ENCODE data around the gene EGFR. TPM values are rescaled to one million over a fixed set of nuclear protein-coding genes. Genes with fewer than 3 reads are reported as not detected.

EGFR gene
- polyA plus RNA-seq, 2 of the 4 experiments (the other 2 are of a cell fraction) = 59.5 to 63.8 TPM

DNA sequence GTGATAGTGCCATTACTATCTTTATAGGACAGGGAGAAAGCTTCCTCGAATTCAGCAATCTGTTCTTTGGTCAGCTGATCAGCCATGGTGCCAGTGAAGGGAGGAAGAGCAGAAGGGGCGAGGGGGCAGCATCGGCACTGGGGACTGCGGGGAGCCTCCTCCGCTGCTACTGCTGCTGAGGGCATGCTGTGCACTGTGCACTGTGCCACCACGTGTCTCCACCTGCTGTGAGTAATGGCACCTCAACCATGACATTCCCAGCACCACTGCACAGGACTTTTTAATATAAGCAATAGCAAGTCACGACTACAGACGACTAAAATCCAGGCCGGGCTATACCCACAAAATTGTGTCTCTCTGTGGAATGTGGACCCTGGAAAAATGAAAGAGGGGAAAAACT is 241.4 kb downstream of the EGFR start:
- 60% methylated on average over 9 of the region's 9 CpGs for WGBS (ENCODE audit: missing lambda C conversion rate)
- Histone ChIP-seq H3K4me3 (no peak overlapping the region), H3K4me2 (no peak overlapping the region), H3K9me3 (no peaks in the 10 kb centered on the region), H3K4me1 (no peaks in the 10 kb centered on the region; the same call in 2 of the 3 replicates), H3K27ac (no peak overlapping the region)
- ATAC-seq (no peak), FAIRE-seq (no peak), DNase-seq (ENCODE audit: low read depth in 1 of 2, low spot score in 1 of 2) (no peak)
- CTCF ChIA-PET = no interaction called here
- TF ChIP-seq RARB (CRISPR knock-in tag; IDR thresholded peaks at IDR 0.05) (no peak), FOXS1 (CRISPR knock-in tag; IDR thresholded peaks at IDR 0.05) (no peak), HDAC2 (IDR thresholded peaks at IDR 0.05) (no peak), JUNB (IDR thresholded peaks at IDR 0.05) (no peak), RCOR1 (IDR thresholded peaks at IDR 0.05; ENCODE audit: low read depth, low read length) (no peak), EHF (CRISPR knock-in tag; IDR thresholded peaks at IDR 0.05) (no peak), POLR2AphosphoS2 (conservative IDR thresholded peaks at IDR 0.05; ENCODE audit: low read length) (no peak), NPAS2 (CRISPR knock-in tag; IDR thresholded peaks at IDR 0.05; ENCODE audit: borderline replicate concordance) (no peak), GATA3 (IDR thresholded peaks at IDR 0.05; ENCODE audit: borderline replicate concordance) (no peak), ZSCAN20 (CRISPR knock-in tag; IDR thresholded peaks at IDR 0.05) (no peak), CEBPB (IDR thresholded peaks at IDR 0.05) (no peak), ZC3H11A (IDR thresholded peaks at IDR 0.05) (no peak), ESRRA (IDR thresholded peaks at IDR 0.05; ENCODE audit: borderline replicate concordance, low read length) (no peak), FOSB (CRISPR knock-in tag; IDR thresholded peaks at IDR 0.05) (no peak), TP53 (CRISPR knock-in tag; IDR thresholded peaks at IDR 0.05) (no peak)
- TF ChIP-seq, protein P1, sequence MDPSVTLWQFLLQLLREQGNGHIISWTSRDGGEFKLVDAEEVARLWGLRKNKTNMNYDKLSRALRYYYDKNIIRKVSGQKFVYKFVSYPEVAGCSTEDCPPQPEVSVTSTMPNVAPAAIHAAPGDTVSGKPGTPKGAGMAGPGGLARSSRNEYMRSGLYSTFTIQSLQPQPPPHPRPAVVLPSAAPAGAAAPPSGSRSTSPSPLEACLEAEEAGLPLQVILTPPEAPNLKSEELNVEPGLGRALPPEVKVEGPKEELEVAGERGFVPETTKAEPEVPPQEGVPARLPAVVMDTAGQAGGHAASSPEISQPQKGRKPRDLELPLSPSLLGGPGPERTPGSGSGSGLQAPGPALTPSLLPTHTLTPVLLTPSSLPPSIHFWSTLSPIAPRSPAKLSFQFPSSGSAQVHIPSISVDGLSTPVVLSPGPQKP (IDR thresholded peaks at IDR 0.05; ENCODE audit: low read depth, low read length) = no peak
- TF ChIP-seq, protein P2, sequence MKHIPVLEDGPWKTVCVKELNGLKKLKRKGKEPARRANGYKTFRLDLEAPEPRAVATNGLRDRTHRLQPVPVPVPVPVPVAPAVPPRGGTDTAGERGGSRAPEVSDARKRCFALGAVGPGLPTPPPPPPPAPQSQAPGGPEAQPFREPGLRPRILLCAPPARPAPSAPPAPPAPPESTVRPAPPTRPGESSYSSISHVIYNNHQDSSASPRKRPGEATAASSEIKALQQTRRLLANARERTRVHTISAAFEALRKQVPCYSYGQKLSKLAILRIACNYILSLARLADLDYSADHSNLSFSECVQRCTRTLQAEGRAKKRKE (CRISPR knock-in tag; IDR thresholded peaks at IDR 0.05; ENCODE audit: low read depth) = no peak
- TF ChIP-seq, protein P3, sequence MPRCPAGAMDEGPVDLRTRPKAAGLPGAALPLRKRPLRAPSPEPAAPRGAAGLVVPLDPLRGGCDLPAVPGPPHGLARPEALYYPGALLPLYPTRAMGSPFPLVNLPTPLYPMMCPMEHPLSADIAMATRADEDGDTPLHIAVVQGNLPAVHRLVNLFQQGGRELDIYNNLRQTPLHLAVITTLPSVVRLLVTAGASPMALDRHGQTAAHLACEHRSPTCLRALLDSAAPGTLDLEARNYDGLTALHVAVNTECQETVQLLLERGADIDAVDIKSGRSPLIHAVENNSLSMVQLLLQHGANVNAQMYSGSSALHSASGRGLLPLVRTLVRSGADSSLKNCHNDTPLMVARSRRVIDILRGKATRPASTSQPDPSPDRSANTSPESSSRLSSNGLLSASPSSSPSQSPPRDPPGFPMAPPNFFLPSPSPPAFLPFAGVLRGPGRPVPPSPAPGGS (IDR thresholded peaks at IDR 0.05) = no peak
- TF ChIP-seq, protein P4, sequence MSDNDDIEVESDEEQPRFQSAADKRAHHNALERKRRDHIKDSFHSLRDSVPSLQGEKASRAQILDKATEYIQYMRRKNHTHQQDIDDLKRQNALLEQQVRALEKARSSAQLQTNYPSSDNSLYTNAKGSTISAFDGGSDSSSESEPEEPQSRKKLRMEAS (IDR thresholded peaks at IDR 0.05) = no peak
- POLR2A ChIA-PET = no interaction called here

DNA sequence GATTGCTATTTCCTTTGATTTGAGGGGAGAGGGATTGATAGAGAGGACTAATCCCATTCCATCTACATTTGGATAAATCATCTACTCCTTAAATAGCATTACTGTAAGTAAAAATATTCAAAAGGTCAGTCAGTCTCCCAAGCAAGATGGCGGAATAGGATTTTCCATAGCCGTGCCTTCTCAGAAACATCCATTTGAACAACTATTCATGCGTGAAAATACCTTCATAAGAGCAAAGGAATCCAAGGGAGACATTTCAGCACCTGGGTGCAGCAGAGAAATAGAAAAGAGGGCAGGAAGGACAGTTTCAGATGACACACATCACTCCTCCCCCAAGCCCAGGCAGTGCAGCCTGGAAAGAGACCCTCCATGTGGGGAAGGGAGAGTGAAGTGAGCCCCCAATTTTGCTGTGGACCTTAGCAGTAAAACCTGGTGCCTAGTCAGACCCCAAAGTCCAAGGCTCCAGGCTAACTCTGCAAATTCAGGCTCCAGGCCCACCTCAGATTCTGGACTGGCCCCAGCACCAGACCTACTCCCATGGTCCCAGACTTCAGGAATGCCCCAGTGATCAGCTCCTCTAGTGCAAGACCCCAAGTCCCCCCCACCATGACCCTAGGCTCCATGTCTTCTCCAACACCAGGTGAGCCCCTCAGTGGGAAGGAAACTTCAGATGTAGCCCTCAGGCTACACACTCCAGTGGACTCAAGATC is 242.0 kb downstream of the EGFR start:
- H3K4me1 ChIP-seq = peaks cover 4% of the 10 kb centered on the region; the same call in 1 of the 3 replicates
- POLR2A ChIA-PET = no interaction called here
- ATAC-seq (no peak), DNase-seq (ENCODE audit: low read depth in 1 of 2, low spot score in 1 of 2) (no peak), FAIRE-seq (no peak)
- no peak overlapping the region for H3K4me3 ChIP-seq
- no peak overlapping the region for H3K27ac ChIP-seq
- WGBS (ENCODE audit: missing lambda C conversion rate) = 51% methylated on average over 3 of the region's 3 CpGs
- CTCF ChIA-PET = interaction anchor here (1.0 kb wide), 1 partner anchor 19 kb away, joined by 3 read pairs; no protein-coding TSS in a partner anchor
- H3K4me2 ChIP-seq = no peak overlapping the region
- TF ChIP-seq NPAS2 (CRISPR knock-in tag; IDR thresholded peaks at IDR 0.05; ENCODE audit: borderline replicate concordance) (no peak), CEBPB (IDR thresholded peaks at IDR 0.05) (no peak), BHLHE40 (IDR thresholded peaks at IDR 0.05; ENCODE audit: low read depth, low read length) (no peak), RFX5 (IDR thresholded peaks at IDR 0.05) (no peak), NFE2L2 (conservative IDR thresholded peaks at IDR 0.05; ENCODE audit: low read length) (no peak), FOSL2 (IDR thresholded peaks at IDR 0.05) (no peak), FOSL2 (CRISPR knock-in tag; IDR thresholded peaks at IDR 0.05) (no peak), FOSB (CRISPR knock-in tag; IDR thresholded peaks at IDR 0.05) (no peak), RNF2 (IDR thresholded peaks at IDR 0.05; ENCODE audit: borderline replicate concordance, low read depth) (no peak)
- TF ChIP-seq, protein P5, sequence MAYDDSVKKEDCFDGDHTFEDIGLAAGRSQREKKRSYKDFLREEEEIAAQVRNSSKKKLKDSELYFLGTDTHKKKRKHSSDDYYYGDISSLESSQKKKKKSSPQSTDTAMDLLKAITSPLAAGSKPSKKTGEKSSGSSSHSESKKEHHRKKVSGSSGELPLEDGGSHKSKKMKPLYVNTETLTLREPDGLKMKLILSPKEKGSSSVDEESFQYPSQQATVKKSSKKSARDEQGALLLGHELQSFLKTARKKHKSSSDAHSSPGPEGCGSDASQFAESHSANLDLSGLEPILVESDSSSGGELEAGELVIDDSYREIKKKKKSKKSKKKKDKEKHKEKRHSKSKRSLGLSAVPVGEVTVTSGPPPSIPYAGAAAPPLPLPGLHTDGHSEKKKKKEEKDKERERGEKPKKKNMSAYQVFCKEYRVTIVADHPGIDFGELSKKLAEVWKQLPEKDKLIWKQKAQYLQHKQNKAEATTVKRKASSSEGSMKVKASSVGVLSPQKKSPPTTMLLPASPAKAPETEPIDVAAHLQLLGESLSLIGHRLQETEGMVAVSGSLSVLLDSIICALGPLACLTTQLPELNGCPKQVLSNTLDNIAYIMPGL (CRISPR knock-in tag; IDR thresholded peaks at IDR 0.05; ENCODE audit: borderline replicate concordance) = no peak
- TF ChIP-seq, protein P2 (CRISPR knock-in tag; IDR thresholded peaks at IDR 0.05; ENCODE audit: low read depth) = no peak
- H3K9me3 ChIP-seq = no peaks in the 10 kb centered on the region

Data from A549 (cell line).